HepG2 (cell line): ENCODE results near the gene FEM1C.

Experiments
- CHD2 ChIP-seq: IDR thresholded peaks from 2 replicates; pipeline ENCODE4 v1.6.1; 2011; ENCODE audit warnings: low read depth, low read length, improper control_type of control experiment
- ZNF121 ChIP-seq: sonication (generic); formaldehyde crosslinking; IDR thresholded peaks from 2 replicates; pipeline ENCODE4 v1.5.0; 2020; ENCODE audit warnings: mild to moderate bottlenecking, missing genetic modification reagents

GRCh38 chr5:115511632-115512031 lies 32.9 kb downstream of the FEM1C start:
- TF ChIP-seq ZNF121 (CRISPR knock-in tag) (no peak), CHD2 (no peak)
